Forelimb muscle (tissue), 1 donor: ENCODE measurements around the gene TFIP11. TPM values are rescaled to one million over a fixed set of nuclear protein-coding genes. Genes with fewer than 3 reads are reported as not detected.
"Not testable (repeated sequence)": the region's sequence is repeated elsewhere in the genome, so short reads cannot be mapped to it uniquely, and the experiment has no call there.

Experiments
- DNase-seq: peaks from one replicate; pipeline ENCODE4 v3.0.0-alpha.2; 2013; ENCODE audit warnings: low read depth
- polyA plus RNA-seq: library from polyadenylated mRNA; unstranded; fragments of 120-200 nt; gene quantifications from one replicate; pipeline ENCODE4 v1.2.1, GENCODE V29; 2013; ENCODE audit not compliant: insufficient read length

Gene TFIP11
- polyA plus RNA-seq, 1 donor, result 20.4 TPM

DNA sequence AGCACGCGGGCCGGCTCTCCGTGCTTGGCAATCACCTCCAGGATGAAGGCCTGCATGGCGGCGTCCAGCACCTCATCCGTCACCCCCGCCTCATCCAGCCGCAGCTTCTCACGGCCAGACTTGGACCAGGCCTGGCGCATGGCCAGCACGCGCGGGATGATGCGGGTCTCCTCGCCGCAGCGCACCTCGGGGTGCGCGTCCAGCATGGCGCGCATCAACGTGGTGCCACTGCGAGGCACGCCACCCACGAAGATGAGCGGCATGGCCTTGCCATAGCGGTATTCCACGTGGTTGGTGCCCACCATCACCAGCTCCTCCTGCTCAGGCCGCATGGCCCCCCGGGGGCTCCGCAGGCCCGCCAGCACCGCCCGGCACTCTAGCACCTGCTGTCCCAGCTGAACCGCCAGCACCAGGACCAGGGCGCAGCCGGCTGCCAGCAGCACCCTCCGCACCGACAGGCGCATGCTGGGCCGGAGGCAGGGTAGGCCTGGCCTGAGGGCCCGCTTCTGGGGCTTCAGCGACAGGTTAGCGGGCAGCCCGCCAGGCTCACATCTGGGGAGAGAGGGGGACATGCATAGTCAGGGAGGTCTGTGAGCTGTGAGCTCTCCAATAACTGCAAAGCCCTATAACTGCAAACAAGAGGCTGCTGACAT is 29.0 kb upstream of the TFIP11 start:
- DNase-seq, result no peak

DNA sequence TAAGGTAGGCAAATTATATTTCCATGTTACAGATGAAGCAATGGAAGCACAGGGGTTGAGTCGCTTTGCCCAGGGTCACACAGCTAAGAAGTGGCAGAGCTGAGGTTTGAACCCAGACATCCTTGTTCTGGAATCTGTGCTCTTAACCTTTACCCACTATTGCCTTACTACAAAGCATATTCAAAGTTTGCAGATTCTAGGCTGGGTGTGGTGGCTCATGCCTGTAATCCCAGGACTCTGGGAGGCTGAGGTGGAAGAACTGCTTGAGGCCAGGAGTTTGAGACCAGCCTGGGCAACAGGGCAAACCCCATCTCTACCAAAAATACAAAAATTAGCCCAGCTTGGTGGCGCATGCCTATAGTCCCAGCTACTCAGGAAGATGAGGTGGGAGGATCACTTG is 27.8 kb upstream of the TFIP11 start:
- DNase-seq, result no peak

DNA sequence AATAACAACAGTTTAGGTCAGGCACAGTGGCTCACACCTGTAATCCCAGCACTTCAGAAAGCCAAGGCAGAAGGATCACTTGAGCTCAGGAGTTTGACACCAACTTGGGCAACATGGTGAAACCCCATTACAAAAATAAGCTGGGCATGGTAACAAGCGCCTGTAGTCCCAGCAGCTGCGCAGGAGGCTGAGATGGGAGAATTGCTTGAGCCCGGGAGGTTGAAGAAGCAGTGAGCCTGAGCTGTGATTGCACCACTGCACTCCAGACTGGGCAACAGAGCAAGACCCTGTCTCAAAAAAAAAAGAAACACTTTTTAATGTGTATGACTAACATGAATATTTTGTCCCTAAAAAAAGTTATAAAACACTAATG is 24.5 kb upstream of the TFIP11 start:
- DNase-seq, result no peak

DNA sequence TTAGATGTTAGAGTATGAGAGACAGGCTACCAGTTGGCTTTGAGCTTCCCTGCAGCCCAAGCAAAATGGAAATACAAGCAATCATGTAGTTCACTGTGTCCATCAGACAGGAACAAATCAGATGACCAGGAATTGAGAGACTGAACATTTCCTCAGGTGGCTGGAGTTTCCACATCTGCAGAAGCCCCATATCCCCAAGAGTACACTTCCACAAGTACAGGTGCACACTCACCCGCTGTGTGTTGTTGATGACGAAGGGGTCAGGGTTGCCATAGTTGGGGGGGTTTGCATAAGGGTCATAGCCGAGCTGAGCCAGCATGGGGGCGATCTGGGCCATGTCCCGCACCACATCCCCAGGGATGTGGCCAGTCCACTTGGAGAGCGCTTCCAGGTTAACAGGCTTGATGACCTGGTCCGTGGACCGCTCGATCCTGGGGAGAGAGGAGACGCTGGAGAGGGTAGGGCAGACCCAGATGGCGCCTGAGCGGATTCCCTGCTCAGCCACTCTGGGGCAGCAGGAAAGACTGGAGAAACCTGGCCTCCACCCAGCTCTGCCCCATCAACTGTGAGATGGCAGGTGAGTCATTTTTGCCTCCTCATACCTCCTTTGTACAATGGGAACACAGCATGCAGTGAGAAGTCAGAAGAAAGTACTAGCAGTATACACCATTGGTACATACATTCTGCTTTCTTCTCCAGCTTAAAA is 23.9 kb upstream of the TFIP11 start:
- DNase-seq, result no peak

DNA sequence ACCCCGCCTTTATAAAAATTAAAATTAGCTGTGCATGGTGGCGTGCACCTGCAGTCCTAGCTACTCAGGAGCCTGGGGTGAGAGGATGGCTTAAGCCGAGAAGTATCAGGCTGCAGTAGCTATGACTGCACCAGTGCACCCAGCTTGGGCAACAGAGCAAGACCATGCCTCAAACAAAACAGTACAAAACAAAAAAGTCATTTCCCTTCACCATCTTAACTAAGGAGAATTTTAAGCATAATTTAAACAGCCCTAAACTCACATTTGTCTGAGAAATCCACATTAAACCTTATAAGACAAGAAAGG is 23.3 kb upstream of the TFIP11 start:
- no peak for DNase-seq

DNA sequence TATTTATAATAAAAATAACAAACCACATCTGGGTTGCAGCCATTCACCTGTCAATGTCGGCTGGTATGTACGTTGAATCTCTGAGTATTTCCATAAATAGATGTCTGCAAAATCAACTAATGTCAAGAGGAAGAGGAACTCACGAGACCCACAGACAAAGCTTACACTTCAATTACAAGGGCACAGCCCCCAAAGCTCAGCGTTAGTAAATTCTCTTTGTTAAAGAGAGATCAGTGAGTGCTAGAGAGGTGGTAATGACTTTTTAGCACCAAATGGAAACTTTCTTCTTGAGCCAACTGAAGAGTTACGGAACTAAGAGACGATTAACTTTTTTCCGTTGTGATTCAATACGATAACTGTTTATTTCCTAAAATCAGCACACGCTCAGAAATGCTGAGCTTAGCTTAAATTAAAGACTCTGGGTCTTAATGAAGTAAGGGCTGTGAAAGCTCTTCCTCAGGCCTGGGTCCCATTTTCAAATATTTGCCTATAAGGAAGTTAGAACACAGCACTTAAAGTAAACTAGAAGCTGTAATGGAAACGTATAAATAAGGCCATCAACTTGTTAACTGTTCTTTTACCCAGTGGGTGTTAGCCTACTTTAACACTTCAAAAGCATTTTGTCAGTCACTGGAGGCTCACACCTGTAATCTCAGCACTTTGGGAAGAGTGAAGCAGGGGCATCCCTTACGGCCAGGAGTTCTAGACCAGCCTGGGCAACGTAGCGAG is 22.8 kb upstream of the TFIP11 start:
- no peak for DNase-seq

DNA sequence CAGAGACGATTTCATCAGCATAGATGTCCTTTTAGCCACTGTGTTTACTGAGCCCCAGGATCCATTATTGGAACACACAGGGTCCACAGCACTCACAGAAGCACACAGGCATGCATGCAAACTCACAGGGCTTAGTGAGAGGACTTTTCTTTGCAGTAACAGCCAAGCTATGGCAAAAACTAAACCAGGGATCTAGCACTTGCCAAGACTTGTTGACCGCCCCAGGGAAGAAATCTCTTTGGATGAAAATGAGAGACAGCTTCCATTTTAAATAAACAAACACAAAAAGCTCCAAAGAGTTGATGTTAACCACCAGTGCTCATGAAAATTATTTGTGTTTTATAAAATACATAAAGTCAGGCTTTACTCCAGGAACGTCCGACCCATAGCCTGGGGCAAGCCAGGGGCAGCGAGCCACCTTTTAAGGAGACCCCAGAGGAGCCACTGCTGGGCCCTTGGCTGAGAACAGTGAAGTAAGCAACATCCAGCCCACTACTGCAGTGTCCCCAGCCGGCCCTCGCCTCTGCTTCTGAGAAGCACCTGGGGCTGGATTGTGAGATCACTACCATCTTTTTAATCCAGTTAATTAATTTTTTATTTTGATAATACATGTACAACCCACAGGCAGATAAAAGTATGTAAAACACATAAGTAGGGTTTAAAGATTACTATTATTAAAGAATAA is 22.0 kb upstream of the TFIP11 start:
- no peak for DNase-seq

DNA sequence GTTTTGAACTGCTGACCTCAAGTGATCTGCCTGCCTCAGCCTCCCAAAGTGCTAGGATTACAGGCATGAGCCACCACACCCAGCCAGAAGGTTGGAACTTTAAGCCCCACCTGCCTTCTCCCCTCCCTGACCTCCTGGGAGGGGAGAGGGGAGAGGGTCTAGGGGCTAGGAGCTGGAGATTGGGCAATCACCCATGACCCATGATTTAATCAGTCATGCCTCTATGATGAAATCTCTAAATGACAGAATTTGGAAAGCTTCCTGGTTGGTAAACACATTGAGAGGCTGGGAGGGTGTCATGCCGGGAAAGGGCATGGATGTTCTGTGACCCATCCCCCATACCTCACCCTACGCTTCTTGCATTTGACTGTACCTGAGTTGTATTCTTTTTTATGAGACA is 17.1 kb upstream of the TFIP11 start:
- no peak for DNase-seq

DNA sequence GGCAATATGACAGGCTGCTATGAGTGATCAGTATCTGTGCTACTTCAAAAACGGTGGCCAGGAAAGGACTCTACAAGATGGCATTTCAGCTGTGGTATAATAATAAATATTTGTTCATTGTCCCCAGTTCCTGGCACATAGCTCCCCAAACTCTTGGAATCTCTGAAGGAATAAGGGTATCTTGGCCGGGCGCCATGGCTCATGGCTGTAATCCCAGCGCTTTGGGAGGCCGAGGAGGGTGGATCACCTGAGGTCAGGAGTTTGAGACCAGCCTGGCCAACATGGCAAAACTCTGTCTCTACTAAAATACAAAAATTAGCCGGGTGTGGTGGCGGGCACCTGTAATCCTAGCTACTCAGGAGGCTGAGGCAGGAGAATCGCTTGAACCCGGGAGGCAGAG is 16.2 kb upstream of the TFIP11 start:
- not testable (repeated sequence) for DNase-seq

DNA sequence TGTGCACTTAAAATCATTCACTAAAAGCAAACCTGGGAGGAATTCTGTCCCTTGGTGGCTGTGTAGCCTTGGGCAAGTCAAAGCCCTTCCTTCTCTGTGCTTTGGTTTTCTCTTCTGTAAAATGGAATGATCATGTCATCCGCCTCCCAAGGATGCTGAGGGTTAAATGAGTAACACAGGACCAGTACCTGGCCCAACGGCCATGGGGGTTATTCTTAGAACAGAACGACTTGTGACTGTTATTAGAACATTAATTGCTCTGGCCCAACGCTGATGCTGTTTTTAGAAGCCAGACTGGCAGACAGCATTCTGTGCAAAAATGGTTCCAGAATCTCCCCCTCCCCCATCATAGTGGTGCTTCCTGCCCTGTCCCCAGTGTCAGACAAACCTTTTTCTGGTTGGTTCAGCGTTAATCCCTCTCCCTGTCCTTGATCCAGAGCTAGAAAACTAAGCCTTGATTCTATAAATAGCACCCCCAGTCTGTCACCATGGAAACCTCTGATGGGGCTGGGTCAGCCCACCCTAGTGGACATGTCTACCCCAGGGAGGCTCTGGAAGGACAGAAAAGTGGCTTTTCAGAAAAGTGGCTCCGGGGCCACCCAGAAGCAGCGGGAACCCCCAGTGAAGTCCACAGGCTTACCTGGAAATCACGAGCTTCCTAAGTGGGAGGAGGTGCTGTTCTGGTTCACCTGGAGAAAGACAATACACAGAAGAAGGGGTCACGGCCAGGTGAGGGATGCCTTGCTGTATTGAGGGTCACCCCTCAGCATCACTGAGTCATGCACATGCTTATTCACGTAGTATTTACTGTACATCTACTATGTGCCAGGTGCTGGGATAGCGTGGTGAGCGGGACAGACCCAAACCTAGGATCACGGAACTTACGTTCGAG is 15.5 kb upstream of the TFIP11 start:
- no peak for DNase-seq

DNA sequence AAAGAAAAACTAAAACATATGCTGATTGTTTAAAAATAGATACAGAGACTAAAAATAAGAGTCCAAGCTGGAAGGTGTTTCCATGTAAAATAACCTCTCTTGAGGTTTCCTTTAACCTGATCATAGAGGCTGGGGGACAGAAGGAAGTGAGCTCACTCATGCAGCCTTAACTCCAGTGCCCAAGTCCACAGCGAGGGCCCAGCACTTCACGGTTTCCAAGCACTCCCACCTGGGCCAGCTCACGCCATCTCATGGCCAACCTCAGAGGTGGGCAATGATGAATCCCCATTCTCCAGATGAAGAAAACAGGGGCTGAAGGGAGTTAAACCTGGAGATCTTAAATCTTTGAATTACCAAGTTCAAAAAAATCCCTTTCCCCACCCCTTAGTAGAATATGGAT is 14.9 kb upstream of the TFIP11 start:
- DNase-seq, result no peak

DNA sequence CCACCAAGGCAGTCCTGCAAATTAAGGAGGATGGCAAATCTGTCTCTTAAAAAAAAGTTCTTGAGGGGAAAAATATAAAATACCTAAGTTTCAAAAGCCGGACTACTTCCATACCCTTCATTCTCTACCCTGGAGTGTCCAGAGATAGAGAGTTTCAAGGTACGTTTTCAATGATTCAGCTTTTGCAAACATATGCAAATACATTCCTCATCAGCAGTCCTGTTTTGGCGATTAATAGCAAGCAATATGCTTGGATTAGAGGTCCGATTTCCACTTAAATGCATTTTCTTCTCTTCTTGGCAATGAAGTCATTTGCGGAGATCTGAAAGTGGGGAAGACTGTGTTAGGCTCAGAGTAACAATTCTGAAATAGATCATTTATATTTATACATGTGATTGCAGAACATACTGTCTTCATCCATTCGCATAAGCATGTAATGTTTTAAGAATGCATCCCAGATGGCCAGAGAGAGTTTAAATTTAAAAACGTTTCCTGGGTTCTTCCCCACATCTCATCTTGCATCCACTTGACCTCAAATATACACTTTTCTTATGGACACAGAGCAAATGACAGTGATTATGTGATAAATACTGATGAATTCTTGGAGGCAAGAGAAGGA is 13.8 kb upstream of the TFIP11 start:
- DNase-seq, result no peak

DNA sequence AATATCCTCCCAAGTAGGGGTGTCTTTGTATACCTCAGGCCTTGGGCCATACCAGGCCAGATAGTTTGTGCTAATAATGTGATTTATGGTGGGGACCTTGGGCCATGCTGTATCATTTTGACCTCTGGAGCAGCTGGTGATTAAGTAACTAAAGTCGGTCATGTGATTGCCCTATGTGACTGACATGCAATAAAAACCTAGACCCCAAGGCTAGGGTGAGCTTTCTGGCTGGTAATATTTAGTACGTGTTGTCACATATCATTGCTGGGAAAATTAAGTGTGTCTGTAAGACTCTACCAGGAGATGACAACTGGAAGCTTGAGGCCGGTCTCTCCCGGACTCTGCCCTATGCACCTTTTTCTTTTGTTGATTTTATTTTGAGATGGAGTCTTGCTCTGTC is 12.6 kb upstream of the TFIP11 start:
- DNase-seq, result no peak

DNA sequence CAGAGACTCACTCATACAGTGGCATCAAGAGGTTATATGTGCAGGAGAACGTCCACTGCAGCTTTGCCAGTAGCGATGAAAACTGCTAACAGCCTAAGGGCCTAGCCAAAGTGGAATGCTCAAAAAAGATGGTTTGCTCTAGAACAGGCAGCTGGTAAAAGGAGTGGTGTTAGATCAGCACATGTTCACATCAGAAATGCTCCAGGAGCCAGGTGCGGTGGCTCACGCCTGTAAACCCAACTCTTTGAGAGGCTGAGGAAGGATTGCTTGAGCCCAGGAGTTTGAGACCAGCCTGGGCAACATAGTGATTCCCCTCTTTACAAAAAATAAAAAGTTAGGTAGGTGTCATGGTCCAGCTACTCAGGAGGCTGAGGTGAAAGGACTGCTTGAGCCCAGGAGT is 10.3 kb upstream of the TFIP11 start:
- DNase-seq, result no peak

DNA sequence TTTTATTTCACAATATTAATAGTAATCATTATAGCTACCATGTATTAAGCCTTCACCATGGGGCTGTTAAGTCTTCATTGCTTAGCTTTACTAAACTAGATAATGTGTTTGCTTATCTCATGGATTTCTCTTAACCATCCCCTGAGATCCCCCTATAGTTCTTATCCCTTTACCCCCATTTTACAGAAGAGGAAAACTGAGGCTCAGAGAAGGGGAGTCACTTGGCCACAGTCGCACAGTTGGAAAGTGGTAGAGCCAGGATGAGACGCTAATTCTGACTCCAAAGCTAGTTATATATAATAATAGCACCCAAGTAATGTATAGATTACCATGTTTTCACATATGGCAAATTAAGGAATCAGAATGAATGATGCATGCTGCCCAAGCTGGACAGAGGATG is 9.7 kb upstream of the TFIP11 start:
- DNase-seq, result no peak

DNA sequence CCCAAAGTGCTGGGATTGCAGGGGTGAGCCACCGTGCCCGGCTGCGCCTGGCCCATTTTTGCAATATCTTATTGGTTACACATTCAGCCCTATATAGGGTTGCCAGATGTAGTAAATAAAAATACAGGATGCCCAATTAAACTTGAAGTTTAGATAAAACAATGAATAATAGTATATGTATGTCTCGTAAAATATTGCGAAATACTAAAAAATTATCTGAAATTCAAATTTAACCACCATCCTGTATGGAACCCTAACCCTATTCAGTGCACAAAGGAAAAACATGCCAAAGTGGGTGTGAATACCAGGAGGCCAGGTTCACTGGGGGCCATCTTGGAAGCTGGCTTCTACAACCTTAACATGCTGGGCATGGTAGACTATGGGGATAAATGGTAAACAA is 5.2 kb upstream of the TFIP11 start:
- DNase-seq, result no peak

DNA sequence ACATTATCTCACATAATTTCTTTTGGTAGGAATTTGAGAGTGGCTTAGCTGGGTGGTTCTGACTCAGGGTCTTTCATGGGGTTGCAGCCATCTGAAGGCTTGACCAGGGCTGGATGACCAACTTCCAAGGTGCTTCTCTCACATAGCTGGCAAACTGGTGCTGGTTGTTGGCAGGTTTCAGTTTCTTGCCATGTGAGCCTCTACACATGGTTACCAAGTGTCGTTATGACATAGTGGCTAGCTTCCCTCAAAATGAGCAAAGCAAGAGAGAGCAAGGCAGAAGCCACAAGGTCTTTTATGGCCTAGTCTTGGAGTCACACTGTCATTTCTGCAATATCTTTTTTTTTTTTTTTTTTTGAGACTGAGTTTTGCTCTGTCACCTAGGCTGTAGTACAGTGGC is 4.2 kb upstream of the TFIP11 start:
- DNase-seq, result no peak

DNA sequence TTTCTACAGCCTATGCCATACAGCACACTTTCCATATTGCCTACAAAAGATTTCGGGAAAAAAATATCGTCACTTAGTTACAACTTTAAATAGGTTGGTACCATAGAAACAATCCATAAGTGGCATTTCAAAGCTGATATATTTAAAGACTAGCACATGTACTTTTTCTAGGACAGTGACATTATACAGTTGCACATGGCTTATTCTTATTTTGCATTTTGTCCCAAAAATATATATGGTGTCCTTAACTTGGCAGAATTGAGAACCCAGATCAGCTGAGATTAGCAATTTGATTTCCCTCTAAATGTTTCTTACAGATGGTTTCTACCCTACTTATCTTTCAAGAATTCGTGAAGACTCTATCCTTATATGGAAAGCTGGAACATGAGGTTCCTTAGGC is 3.7 kb upstream of the TFIP11 start:
- no peak for DNase-seq

DNA sequence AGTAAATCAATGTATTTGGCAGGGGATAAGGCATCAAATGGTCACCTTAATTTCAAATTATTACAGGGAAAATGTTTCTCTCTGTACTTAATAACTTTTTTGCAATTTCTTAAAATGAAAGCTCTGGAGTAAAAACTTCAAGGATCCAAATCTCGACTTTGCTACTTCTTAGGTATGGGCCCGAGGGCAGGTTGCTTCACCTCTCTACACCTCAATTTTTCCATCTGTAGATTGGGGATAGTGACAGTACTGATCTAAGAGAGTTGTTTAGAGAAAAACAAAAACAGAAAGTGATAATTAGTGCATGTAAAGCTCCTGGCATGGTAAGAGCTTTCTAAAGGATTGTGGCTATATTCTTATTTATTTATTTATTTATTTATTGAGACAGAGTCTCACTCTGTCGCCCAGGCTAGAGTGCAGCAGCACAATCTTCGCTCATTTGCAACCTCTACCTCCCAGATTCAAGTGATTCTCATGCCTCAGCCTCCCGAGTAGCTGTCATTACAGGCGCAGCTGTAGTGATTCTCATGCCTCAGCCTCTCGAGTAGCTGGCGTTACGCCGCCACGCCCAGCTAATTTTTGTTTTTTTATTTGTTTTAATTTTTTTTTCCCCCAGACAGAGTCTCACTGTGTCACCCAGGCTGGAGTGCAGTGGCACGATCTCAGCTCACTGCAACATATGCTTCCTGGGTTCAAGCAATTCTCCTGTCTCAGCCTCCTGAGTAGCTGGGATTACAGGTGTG is 2.3 kb upstream of the TFIP11 start:
- DNase-seq, result no peak

DNA sequence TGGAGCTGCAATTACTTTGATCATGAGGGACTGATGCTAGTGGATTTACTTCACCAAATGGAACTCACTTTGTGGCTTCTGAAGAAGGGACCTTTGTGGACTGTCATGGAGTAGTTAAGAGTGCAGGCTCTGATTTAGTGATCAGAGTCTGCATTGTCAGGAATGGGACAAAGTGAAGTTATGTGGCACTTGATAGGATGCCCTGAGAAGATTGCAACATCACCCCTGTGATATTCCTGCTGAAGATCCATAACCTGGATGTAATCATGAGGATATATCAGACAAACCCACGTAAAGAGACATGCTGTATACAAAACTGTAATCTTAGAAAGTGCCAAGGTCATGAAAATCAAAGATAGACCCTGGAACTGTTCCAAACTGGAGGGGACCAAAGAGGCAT is 1.6 kb upstream of the TFIP11 start:
- no peak for DNase-seq

DNA sequence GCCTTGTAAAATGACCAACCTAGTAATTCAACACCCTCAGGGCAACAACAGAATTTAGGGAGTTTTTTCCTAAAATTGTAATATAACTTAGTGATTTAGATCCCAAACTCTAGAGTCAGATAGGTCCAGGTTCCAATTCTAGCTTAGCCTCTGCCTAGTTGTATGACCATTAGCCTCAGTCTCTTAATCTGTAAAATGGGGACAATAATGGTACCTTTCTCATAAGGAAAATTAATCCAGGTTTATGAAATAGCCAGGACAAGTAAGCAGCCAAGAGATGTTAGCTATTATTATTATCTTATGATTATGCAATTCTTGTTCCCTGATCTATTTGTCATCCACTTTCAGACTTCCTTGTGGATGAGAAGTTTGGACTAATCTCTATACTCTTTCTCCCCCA is 4.1 kb downstream of the TFIP11 start:
- no peak for DNase-seq
